Measurements from ENCODE around the gene DYRK1B. TPM values are rescaled to one million over a fixed set of nuclear protein-coding genes. Genes with fewer than 3 reads are reported as not detected.

DYRK1B gene
- polyA plus RNA-seq, 1 donor (not counting 4 experiments of a cell fraction or from before 2014, with no cell fraction given) = 4.6 TPM

- H3K4me1 ChIP-seq (ENCODE audit: control insufficient read depth, extremely low read depth, insufficient read depth, low read length) = peaks cover 15% of the 10 kb centered on the region
- no peak overlapping the region for H3K27ac ChIP-seq (ENCODE audit: control insufficient read depth, insufficient read depth, low read length)
- no peak overlapping the region for H3K9ac ChIP-seq (ENCODE audit: control insufficient read depth, extremely low read depth, insufficient read depth, low read length)
- dilution Hi-C loops (cut with MboI; ENCODE audit: extremely low pct_ligation_motif_present, low sequenced_read_pairs) = no loop called here
- no peaks in the 10 kb centered on the region for H3K9me3 ChIP-seq (ENCODE audit: control insufficient read depth, low read depth, low read length)
- no peak for TF ChIP-seq CTCF (optimal IDR thresholded peaks at IDR 0.05 in 1 of 3, IDR thresholded peaks at IDR 0.05 in 1 of 3, conservative IDR thresholded peaks at IDR 0.05 in 1 of 3; ENCODE audit: extremely low read depth in 1 of 3, insufficient read depth in 2 of 3, low read length in 3 of 3)
- TF ChIP-seq EZH2 (IDR thresholded peaks at IDR 0.05; ENCODE audit: low read length) = no peak
- H3K36me3 ChIP-seq (ENCODE audit: control insufficient read depth in 2 of 2, extremely low read depth in 1 of 2, insufficient read depth in 2 of 2, low read length in 2 of 2) = peaks cover 22 to 41% of the 10 kb centered on the region in 2 experiments
- DNase-seq (ENCODE audit: low read depth, low spot score) = no peak
- no peaks in the 10 kb centered on the region for H4K20me1 ChIP-seq (ENCODE audit: control insufficient read depth, extremely low read depth, insufficient read depth, low read length)
- no peak overlapping the region for H3K4me3 ChIP-seq (ENCODE audit: control insufficient read depth in 2 of 3, extremely low read depth in 1 of 3, insufficient read depth in 2 of 3, low read depth in 1 of 3, low read length in 3 of 3)
- FAIRE-seq = no peak
- no peak overlapping the region for H3K4me2 ChIP-seq (ENCODE audit: control insufficient read depth, extremely low read depth, insufficient read depth, low read depth, low read length)
- H3K9me1 ChIP-seq (ENCODE audit: control insufficient read depth, extremely low read depth, insufficient read depth, low read length) = peaks cover 2% of the 10 kb centered on the region
- H3K27me3 ChIP-seq (ENCODE audit: control insufficient read depth, extremely low read depth, insufficient read depth, low read length) = no peaks in the 10 kb centered on the region
- no peak overlapping the region for H2AFZ ChIP-seq (ENCODE audit: control insufficient read depth, low read length)
- H3K79me2 ChIP-seq (ENCODE audit: control insufficient read depth, insufficient read depth, low read length) = peaks cover 12% of the 10 kb centered on the region
Observed at GRCh38 chr19:39828015-39828653, 5.8 kb downstream of the DYRK1B start.

GRCh38 chr19:39827216-39827615 is 6.7 kb downstream of the DYRK1B start:
- Histone ChIP-seq H3K9me3 (ENCODE audit: control insufficient read depth, low read depth, low read length) (no peaks in the 10 kb centered on the region), H3K4me1 (ENCODE audit: control insufficient read depth, extremely low read depth, insufficient read depth, low read length) (peaks cover 9% of the 10 kb centered on the region), H3K9me1 (ENCODE audit: control insufficient read depth, extremely low read depth, insufficient read depth, low read length) (no peaks in the 10 kb centered on the region), H3K9ac (ENCODE audit: control insufficient read depth, extremely low read depth, insufficient read depth, low read length) (no peak overlapping the region), H3K4me2 (ENCODE audit: control insufficient read depth, extremely low read depth, insufficient read depth, low read depth, low read length) (no peak overlapping the region), H3K79me2 (ENCODE audit: control insufficient read depth, insufficient read depth, low read length) (peaks cover 5% of the 10 kb centered on the region), H2AFZ (ENCODE audit: control insufficient read depth, low read length) (no peak overlapping the region), H3K27ac (ENCODE audit: control insufficient read depth, insufficient read depth, low read length) (no peak overlapping the region), H3K36me3 (ENCODE audit: control insufficient read depth in 2 of 2, extremely low read depth in 1 of 2, insufficient read depth in 2 of 2, low read length in 2 of 2) (peaks cover 24 to 36% of the 10 kb centered on the region in 2 experiments), H3K4me3 (ENCODE audit: control insufficient read depth in 2 of 3, extremely low read depth in 1 of 3, insufficient read depth in 2 of 3, low read depth in 1 of 3, low read length in 3 of 3) (no peak overlapping the region), H4K20me1 (ENCODE audit: control insufficient read depth, extremely low read depth, insufficient read depth, low read length) (no peaks in the 10 kb centered on the region), H3K27me3 (ENCODE audit: control insufficient read depth, extremely low read depth, insufficient read depth, low read length) (no peaks in the 10 kb centered on the region)
- TF ChIP-seq CTCF (optimal IDR thresholded peaks at IDR 0.05 in 1 of 3, IDR thresholded peaks at IDR 0.05 in 1 of 3, conservative IDR thresholded peaks at IDR 0.05 in 1 of 3; ENCODE audit: extremely low read depth in 1 of 3, insufficient read depth in 2 of 3, low read length in 3 of 3) (no peak), EZH2 (IDR thresholded peaks at IDR 0.05; ENCODE audit: low read length) (no peak)
- DNase-seq (ENCODE audit: low read depth, low spot score) (no peak), FAIRE-seq (no peak)
- dilution Hi-C loops (cut with MboI; ENCODE audit: extremely low pct_ligation_motif_present, low sequenced_read_pairs) = no loop called here

Measured in keratinocyte (primary cell).